WTC11 (cell line): ENCODE measurements around the gene LY9. TPM values are rescaled to one million over a fixed set of nuclear protein-coding genes. Genes with fewer than 3 reads are reported as not detected.
A peak's percentile ranks its signal among the peaks of the same experiment; 100 is the strongest.

Experiments used
- ATAC-seq: fragments of 200-7000 bp; cut with Tn5 transposase; 2 replicates; pipeline ENCODE4 v1.10.0; 2021; ENCODE audit warnings: mild to moderate bottlenecking, moderate library complexity
- CTCF ChIA-PET: fragments of 300-600 bp; sonication (Branson Sonifier 250); formaldehyde crosslinking; loops from one replicate; lab custom pipeline; 2021; ENCODE audit warnings: antibody characterized with exemption; lab: Charles Lee
- POLR2A ChIA-PET: fragments of 350-600 bp; sonication (Branson Sonifier 250); formaldehyde crosslinking; loops from one replicate; lab custom pipeline; 2021; ENCODE audit warnings: antibody characterized with exemption; lab: Charles Lee
- DNase-seq: peaks from one replicate; pipeline ENCODE4 v3.0.0; 2021; ENCODE audit warnings: low spot score
- H3K27ac Mint-ChIP-seq: 2 replicates; pipeline ENCODE4 v1.8.0; 2021; ENCODE audit warnings: mixed read lengths
- H3K27me3 Mint-ChIP-seq: 2 replicates; pipeline ENCODE4 v1.8.0; 2021; ENCODE audit warnings: low read depth, mild to moderate bottlenecking, moderate library complexity, mixed read lengths
- H3K36me3 Mint-ChIP-seq: 2 replicates; pipeline ENCODE4 v1.8.0; 2021; ENCODE audit warnings: mixed read lengths
- H3K4me1 Mint-ChIP-seq: 2 replicates; pipeline ENCODE4 v1.8.0; 2022; ENCODE audit warnings: mixed read lengths
- H3K4me3 Mint-ChIP-seq: 2 replicates; pipeline ENCODE4 v1.8.0; 2021; ENCODE audit warnings: mild to moderate bottlenecking, moderate library complexity, mixed read lengths
- H3K9me3 Mint-ChIP-seq: 2 replicates; pipeline ENCODE4 v1.8.0; 2021; ENCODE audit warnings: mixed read lengths
- ESRRA ChIP-seq: sonication (generic); formaldehyde crosslinking; IDR thresholded peaks from 2 replicates; pipeline ENCODE4 v1.8.1; 2022; ENCODE audit warnings: mild to moderate bottlenecking, missing genetic modification reagents, borderline replicate concordance
- MYBL2 ChIP-seq: sonication (generic); formaldehyde crosslinking; IDR thresholded peaks from 2 replicates; pipeline ENCODE4 v1.8.1; 2023; ENCODE audit warnings: mild to moderate bottlenecking, moderate library complexity, missing genetic modification reagents
- NFE2L1 ChIP-seq: sonication (generic); formaldehyde crosslinking; IDR thresholded peaks from 2 replicates; pipeline ENCODE4 v1.8.1; 2023; ENCODE audit warnings: missing genetic modification reagents
- NFYB ChIP-seq: sonication (generic); formaldehyde crosslinking; conservative IDR thresholded peaks from 2 replicates; pipeline ENCODE4 v1.8.0; 2022; ENCODE audit warnings: low read depth, missing genetic modification reagents
- TCF7 ChIP-seq: sonication (generic); formaldehyde crosslinking; IDR thresholded peaks from 2 replicates; pipeline ENCODE4 v1.8.0; 2022; ENCODE audit warnings: mild to moderate bottlenecking, low read depth, missing genetic modification reagents, moderate library complexity
- ZNF121 ChIP-seq: sonication (generic); formaldehyde crosslinking; IDR thresholded peaks from 2 replicates; pipeline ENCODE4 v1.8.0; 2023; ENCODE audit warnings: missing genetic modification reagents
- ZNF138 ChIP-seq: sonication (generic); formaldehyde crosslinking; conservative IDR thresholded peaks from 2 replicates; pipeline ENCODE4 v1.8.1; 2022; ENCODE audit warnings: mild to moderate bottlenecking, moderate library complexity, missing genetic modification reagents
- ZNF416 ChIP-seq: fragments of 250-450 bp; sonication (Bioruptor Pico); IDR thresholded peaks from 2 replicates; pipeline ENCODE4 v1.9.0; 2021; ENCODE audit warnings: mild to moderate bottlenecking, inconsistent platforms
- total RNA-seq: library from RNA; stranded (reverse); gene quantifications from 3 replicates; pipeline ENCODE4 v1.2.3, GENCODE V29; 2021
- TF ChIP-seq, protein P1 (sequence below): fragments of 200-600 bp; IDR thresholded peaks from 2 replicates; pipeline ENCODE4 v1.8.0; 2022; ENCODE audit warnings: antibody characterized with exemption
- TF ChIP-seq, protein P2 (sequence below): fragments of 250-450 bp; sonication (Bioruptor Pico); IDR thresholded peaks from 2 replicates; pipeline ENCODE4 v1.9.0; 2021; ENCODE audit warnings: mild to moderate bottlenecking
- TF ChIP-seq, protein P3 (sequence below): sonication (generic); formaldehyde crosslinking; IDR thresholded peaks from 2 replicates; pipeline ENCODE4 v1.8.1; 2022; ENCODE audit warnings: mild to moderate bottlenecking, moderate library complexity, missing genetic modification reagents
- TF ChIP-seq, protein P4 (sequence below): sonication (generic); formaldehyde crosslinking; IDR thresholded peaks from 2 replicates; pipeline ENCODE4 v1.8.0; 2022; ENCODE audit warnings: missing genetic modification reagents
- TF ChIP-seq, protein P5 (sequence below): sonication (generic); formaldehyde crosslinking; IDR thresholded peaks from 2 replicates; pipeline ENCODE4 v1.8.0; 2022; ENCODE audit warnings: mild to moderate bottlenecking, missing genetic modification reagents
- TF ChIP-seq, protein P6 (sequence below): fragments of 250-450 bp; sonication (Bioruptor Pico); conservative IDR thresholded peaks from 2 replicates; pipeline ENCODE4 v1.9.0; 2021; ENCODE audit warnings: mild to moderate bottlenecking
- TF ChIP-seq, protein P7 (sequence below): sonication (generic); formaldehyde crosslinking; IDR thresholded peaks from 2 replicates; pipeline ENCODE4 v1.8.1; 2022; ENCODE audit warnings: low read depth, mild to moderate bottlenecking, moderate library complexity, missing genetic modification reagents, borderline replicate concordance

LY9 gene
- total RNA-seq, 1 experiment from 2014 or later: not detected

DNA sequence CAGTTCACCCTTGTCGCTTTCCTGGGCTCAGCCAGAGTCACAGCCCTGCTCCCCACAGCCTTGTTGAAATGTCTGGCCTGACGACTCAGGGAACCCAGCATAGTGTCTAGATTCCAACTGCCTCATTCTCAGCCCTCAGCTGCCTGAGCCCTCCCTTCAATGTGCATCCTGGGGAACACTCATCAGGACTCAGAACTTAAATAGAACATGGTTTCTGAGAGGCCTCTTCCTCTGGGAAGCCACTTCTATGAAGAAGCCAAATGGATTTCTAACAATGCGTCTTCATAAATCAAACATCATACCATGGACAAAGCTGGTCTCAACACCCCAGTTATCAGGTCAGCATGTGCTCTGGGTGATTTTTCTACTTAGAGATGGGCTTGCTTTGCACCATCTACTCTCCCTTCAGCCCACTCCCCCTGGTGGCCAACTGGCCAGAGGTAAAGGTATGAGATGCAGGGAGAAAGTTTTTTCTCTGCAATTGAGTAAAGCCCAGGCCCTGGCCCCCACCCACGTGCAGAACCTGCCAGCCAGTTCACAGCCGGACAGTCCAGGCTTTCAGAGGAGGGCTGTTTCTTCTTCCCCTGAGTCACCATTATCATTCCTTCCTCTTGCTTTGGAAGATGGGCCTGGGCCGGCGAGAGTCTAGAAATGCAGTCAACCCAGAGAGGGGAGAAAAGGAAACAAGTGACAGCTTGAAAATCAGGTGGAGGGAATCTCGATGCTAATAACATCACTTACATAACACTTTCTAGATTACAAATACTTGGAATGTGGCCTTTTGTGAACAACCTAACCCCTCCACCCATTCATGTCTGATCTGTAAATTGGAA lies 34.6 kb downstream of the LY9 start:
- peak; percentile 91 for DNase-seq

DNA sequence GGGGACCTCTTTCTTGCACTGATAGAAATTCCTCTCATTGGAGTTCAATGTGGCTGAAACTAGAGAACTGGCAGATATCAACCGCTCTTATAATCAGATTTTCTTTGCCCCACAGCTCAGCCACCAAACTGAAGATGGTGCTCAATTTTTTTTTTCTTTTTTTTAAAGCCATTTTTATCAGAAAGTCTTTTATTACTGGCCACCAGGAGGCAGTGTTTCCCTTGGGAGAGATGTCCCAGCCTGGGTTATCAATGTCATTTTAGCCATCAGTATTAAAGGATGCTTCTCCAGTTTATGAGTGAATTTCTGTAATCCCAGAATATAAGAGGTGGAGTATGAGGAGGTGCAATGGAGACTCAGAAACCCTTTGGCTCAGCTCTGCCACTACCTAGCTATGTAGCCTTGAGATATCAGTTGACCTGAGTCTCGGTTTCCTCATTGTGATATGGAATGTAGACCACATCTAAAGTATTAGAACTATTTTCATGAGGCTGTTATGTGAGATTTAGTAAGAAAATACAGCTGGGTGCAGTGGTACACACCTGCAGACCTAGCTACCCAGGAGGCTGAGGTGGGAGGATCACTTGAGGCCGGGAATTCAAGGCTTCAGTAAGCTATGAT lies 39.1 kb downstream of the LY9 start:
- Mint-ChIP-seq H3K4me3 (no peak overlapping the region), H3K27me3 (peaks cover 4% of the 10 kb centered on the region; the same call in 1 of the 2 replicates), H3K27ac (no peak overlapping the region), H3K36me3 (no peaks in the 10 kb centered on the region), H3K4me1 (peaks cover 24% of the 10 kb centered on the region), H3K9me3 (no peaks in the 10 kb centered on the region)
- DNase-seq (no peak), ATAC-seq (no peak)
- CTCF ChIA-PET: interaction anchor here (0.7 to 6.3 kb wide), 25 partner anchors 9 to 262 kb away, joined by 3 to 78 read pairs (median 6); partner anchors contain the start of genes F11R, ITLN1, ITLN2 and NECTIN4
- POLR2A ChIA-PET: no interaction called here
- no peak for TF ChIP-seq ZNF416 (CRISPR knock-in tag)
- TF ChIP-seq MYBL2 (CRISPR knock-in tag): no peak
- TF ChIP-seq NFYB (CRISPR knock-in tag): no peak
- TF ChIP-seq, protein P1, sequence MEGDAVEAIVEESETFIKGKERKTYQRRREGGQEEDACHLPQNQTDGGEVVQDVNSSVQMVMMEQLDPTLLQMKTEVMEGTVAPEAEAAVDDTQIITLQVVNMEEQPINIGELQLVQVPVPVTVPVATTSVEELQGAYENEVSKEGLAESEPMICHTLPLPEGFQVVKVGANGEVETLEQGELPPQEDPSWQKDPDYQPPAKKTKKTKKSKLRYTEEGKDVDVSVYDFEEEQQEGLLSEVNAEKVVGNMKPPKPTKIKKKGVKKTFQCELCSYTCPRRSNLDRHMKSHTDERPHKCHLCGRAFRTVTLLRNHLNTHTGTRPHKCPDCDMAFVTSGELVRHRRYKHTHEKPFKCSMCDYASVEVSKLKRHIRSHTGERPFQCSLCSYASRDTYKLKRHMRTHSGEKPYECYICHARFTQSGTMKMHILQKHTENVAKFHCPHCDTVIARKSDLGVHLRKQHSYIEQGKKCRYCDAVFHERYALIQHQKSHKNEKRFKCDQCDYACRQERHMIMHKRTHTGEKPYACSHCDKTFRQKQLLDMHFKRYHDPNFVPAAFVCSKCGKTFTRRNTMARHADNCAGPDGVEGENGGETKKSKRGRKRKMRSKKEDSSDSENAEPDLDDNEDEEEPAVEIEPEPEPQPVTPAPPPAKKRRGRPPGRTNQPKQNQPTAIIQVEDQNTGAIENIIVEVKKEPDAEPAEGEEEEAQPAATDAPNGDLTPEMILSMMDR: 0 out of 2 replicates have a peak, but pooled peaks have one; percentile 28
- TF ChIP-seq, protein P2, sequence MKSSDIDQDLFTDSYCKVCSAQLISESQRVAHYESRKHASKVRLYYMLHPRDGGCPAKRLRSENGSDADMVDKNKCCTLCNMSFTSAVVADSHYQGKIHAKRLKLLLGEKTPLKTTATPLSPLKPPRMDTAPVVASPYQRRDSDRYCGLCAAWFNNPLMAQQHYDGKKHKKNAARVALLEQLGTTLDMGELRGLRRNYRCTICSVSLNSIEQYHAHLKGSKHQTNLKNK (CRISPR knock-in tag): no peak
- TF ChIP-seq, protein P3, sequence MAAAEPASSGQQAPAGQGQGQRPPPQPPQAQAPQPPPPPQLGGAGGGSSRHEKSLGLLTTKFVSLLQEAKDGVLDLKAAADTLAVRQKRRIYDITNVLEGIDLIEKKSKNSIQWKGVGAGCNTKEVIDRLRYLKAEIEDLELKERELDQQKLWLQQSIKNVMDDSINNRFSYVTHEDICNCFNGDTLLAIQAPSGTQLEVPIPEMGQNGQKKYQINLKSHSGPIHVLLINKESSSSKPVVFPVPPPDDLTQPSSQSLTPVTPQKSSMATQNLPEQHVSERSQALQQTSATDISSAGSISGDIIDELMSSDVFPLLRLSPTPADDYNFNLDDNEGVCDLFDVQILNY (CRISPR knock-in tag): no peak
- no peak for TF ChIP-seq ESRRA (CRISPR knock-in tag)
- TF ChIP-seq ZNF121 (CRISPR knock-in tag): no peak

More for the DNA sequence above, 34.6 kb downstream of the LY9 start:
- ChIA-PET POLR2A (no interaction called here), CTCF (interaction anchor here (0.5 to 3.4 kb wide), 19 partner anchors 9 to 160 kb away, joined by 3 to 20 read pairs (median 4); partner anchors contain the start of gene ITLN2)
- Mint-ChIP-seq H3K36me3 (no peaks in the 10 kb centered on the region), H3K4me1 (peaks cover 12% of the 10 kb centered on the region), H3K9me3 (no peaks in the 10 kb centered on the region), H3K27me3 (peaks cover 11% of the 10 kb centered on the region; the same call in 1 of the 2 replicates), H3K4me3 (no peak overlapping the region), H3K27ac (no peak overlapping the region)
- TF ChIP-seq, protein P4, sequence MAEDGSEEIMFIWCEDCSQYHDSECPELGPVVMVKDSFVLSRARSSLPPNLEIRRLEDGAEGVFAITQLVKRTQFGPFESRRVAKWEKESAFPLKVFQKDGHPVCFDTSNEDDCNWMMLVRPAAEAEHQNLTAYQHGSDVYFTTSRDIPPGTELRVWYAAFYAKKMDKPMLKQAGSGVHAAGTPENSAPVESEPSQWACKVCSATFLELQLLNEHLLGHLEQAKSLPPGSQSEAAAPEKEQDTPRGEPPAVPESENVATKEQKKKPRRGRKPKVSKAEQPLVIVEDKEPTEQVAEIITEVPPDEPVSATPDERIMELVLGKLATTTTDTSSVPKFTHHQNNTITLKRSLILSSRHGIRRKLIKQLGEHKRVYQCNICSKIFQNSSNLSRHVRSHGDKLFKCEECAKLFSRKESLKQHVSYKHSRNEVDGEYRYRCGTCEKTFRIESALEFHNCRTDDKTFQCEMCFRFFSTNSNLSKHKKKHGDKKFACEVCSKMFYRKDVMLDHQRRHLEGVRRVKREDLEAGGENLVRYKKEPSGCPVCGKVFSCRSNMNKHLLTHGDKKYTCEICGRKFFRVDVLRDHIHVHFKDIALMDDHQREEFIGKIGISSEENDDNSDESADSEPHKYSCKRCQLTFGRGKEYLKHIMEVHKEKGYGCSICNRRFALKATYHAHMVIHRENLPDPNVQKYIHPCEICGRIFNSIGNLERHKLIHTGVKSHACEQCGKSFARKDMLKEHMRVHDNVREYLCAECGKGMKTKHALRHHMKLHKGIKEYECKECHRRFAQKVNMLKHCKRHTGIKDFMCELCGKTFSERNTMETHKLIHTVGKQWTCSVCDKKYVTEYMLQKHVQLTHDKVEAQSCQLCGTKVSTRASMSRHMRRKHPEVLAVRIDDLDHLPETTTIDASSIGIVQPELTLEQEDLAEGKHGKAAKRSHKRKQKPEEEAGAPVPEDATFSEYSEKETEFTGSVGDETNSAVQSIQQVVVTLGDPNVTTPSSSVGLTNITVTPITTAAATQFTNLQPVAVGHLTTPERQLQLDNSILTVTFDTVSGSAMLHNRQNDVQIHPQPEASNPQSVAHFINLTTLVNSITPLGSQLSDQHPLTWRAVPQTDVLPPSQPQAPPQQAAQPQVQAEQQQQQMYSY: no peak
- TF ChIP-seq, protein P5, sequence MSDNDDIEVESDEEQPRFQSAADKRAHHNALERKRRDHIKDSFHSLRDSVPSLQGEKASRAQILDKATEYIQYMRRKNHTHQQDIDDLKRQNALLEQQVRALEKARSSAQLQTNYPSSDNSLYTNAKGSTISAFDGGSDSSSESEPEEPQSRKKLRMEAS (CRISPR knock-in tag): 0 out of 2 replicates have a peak, but pooled peaks have one; percentile 35
- TF ChIP-seq TCF7: no peak
- TF ChIP-seq, protein P6, sequence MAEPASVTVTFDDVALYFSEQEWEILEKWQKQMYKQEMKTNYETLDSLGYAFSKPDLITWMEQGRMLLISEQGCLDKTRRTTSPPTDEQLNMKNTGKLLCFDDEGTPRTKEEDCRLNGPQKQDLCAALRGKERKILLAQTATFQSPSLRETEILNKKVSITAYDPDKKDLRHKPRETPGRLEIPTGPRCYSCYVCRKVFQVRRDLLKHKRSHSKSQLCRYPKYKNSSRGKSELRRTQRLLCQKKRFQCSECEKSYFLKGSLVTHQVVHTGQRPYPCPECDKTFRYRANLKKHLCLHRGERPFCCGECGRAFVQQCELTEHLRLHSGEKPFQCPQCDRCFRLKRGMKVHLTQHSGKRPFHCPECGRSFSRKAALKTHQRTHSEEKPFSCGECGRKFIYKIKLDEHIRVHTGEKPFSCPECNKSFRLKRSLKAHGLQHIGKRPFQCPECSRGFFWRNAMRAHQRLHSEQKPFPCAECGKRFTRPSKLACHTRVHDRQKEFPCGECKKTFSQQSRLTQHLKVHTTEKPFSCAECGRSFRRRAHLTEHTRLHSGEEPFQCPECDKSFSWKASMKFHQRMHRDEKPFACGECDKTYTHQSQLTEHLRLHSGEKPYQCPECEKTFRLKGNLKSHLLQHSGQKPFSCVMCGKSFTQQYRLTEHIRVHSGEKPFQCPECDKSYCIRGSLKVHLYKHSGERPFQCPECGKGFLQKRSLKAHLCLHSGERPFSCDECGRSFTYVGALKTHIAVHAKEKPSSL (CRISPR knock-in tag): no peak
- no peak for TF ChIP-seq NFE2L1
- TF ChIP-seq, protein P7, sequence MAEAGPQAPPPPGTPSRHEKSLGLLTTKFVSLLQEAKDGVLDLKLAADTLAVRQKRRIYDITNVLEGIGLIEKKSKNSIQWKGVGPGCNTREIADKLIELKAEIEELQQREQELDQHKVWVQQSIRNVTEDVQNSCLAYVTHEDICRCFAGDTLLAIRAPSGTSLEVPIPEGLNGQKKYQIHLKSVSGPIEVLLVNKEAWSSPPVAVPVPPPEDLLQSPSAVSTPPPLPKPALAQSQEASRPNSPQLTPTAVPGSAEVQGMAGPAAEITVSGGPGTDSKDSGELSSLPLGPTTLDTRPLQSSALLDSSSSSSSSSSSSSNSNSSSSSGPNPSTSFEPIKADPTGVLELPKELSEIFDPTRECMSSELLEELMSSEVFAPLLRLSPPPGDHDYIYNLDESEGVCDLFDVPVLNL (CRISPR knock-in tag): no peak
- TF ChIP-seq ZNF138 (CRISPR knock-in tag): no peak
- TF ChIP-seq, protein P1: peak; percentile 76
- ATAC-seq: peak; percentile 93
